ENCODE data around the gene ENTHD1.
"Not testable (repeated sequence)": the region's sequence is repeated elsewhere in the genome, so short reads cannot be mapped to it uniquely, and the experiment has no call there.

ENTHD1 gene

GRCh38 chr22:39923696-39924095 is 30.1 kb upstream of the ENTHD1 start:
- no peak for DNase-seq

GRCh38 chr22:39920134-39920743 is 26.7 kb upstream of the ENTHD1 start:
- DNase-seq: no peak

- no peak for DNase-seq
Observed at GRCh38 chr22:39917776-39918495, 24.4 kb upstream of the ENTHD1 start.

- DNase-seq: no peak
Observed at GRCh38 chr22:39917197-39917643, 23.7 kb upstream of the ENTHD1 start.

GRCh38 chr22:39916496-39916895 is 22.9 kb upstream of the ENTHD1 start:
- no peak for DNase-seq

GRCh38 chr22:39915295-39915726 is 21.8 kb upstream of the ENTHD1 start:
- DNase-seq: no peak

- no peak for DNase-seq
Observed at GRCh38 chr22:39914584-39914983, 21.0 kb upstream of the ENTHD1 start.

GRCh38 chr22:39913886-39914285 is 20.3 kb upstream of the ENTHD1 start:
- no peak for DNase-seq

- no peak for DNase-seq
Observed at GRCh38 chr22:39913321-39913720, 19.8 kb upstream of the ENTHD1 start.

GRCh38 chr22:39910876-39911613 is 17.5 kb upstream of the ENTHD1 start:
- no peak for DNase-seq

- DNase-seq: no peak
Observed at GRCh38 chr22:39908737-39909136, 15.2 kb upstream of the ENTHD1 start.

- no peak for DNase-seq
Observed at GRCh38 chr22:39908136-39908535, 14.6 kb upstream of the ENTHD1 start.

- no peak for DNase-seq
Observed at GRCh38 chr22:39907605-39908097, 14.1 kb upstream of the ENTHD1 start.

GRCh38 chr22:39907047-39907446 is 13.5 kb upstream of the ENTHD1 start:
- no peak for DNase-seq

- DNase-seq: no peak
Observed at GRCh38 chr22:39906207-39906606, 12.6 kb upstream of the ENTHD1 start.

- DNase-seq: no peak
Observed at GRCh38 chr22:39905687-39906086, 12.1 kb upstream of the ENTHD1 start.

- DNase-seq: no peak
Observed at GRCh38 chr22:39904862-39905261, 11.3 kb upstream of the ENTHD1 start.

- not testable (repeated sequence) for DNase-seq
Observed at GRCh38 chr22:39904024-39904423, 10.5 kb upstream of the ENTHD1 start.

GRCh38 chr22:39901565-39902146 is 8.1 kb upstream of the ENTHD1 start:
- no peak for DNase-seq

GRCh38 chr22:39900306-39901227 is 7.0 kb upstream of the ENTHD1 start, which contains the start of gene GRAP2:
TSS of gene GRAP2 (plus strand) at chr22:39901084. CDS start at chr22:39947107, 46,023 bp downstream.
- no peak for DNase-seq

- no peak for DNase-seq
Observed at GRCh38 chr22:39898997-39899396, 5.4 kb upstream of the ENTHD1 start.

GRCh38 chr22:39897841-39898240 is 4.3 kb upstream of the ENTHD1 start:
- DNase-seq: no peak

All from amniotic stem cell (primary cell).